HCT116 (cell line): ENCODE results near the gene NLRC5.

ENCODE experiments used
- CEBPB ChIP-seq: IDR thresholded peaks from 2 replicates; pipeline ENCODE4 v1.6.1; 2012; ENCODE audit warnings: low read depth
- CTCF ChIP-seq, 3 experiments: fragments of 200-600 bp in 1 of 3; sonication (generic) in 1 of 3; IDR thresholded peaks in 2 of 3; conservative IDR thresholded peaks in 1 of 3; 2 replicates each; pipeline ENCODE4 v1.5.1; 2012 to 2017; ENCODE audit warnings: low read depth in 2 of 3, low read length in 2 of 3, antibody characterized with exemption in 1 of 3, borderline replicate concordance in 1 of 3, control low read depth in 1 of 3, mild to moderate bottlenecking in 1 of 3, mixed read lengths in 1 of 3, mixed run types in 1 of 3, moderate library complexity in 1 of 3; ENCODE audit not compliant: insufficient read depth in 1 of 3
- EZH2phosphoT487 ChIP-seq: fragments of 200-600 bp; IDR thresholded peaks from 2 replicates; pipeline ENCODE4 v1.6.1; 2018; ENCODE audit warnings: antibody characterized with exemption, borderline replicate concordance
- JUND ChIP-seq: IDR thresholded peaks from 2 replicates; pipeline ENCODE4 v1.6.1; 2012
- POLR2A ChIP-seq: IDR thresholded peaks from 2 replicates; pipeline ENCODE4 v1.7.0; 2011; ENCODE audit warnings: borderline replicate concordance; ENCODE audit not compliant: insufficient read depth, insufficient read length; ENCODE audit errors: extremely low read depth
- REST ChIP-seq: IDR thresholded peaks from 2 replicates; pipeline ENCODE4 v1.6.1; 2012; ENCODE audit warnings: low read depth
- SP1 ChIP-seq: IDR thresholded peaks from 2 replicates; pipeline ENCODE4 v1.6.1; 2012; ENCODE audit warnings: low read depth
- SRF ChIP-seq: IDR thresholded peaks from 2 replicates; pipeline ENCODE4 v1.6.1; 2012; ENCODE audit warnings: low read depth
- ZNF274 ChIP-seq: fragments of 200-500 bp; sonication (Bioruptor generic); IDR thresholded peaks from 2 replicates; pipeline ENCODE4 v1.6.1; 2014; ENCODE audit warnings: mild to moderate bottlenecking, low read depth, low read length, inconsistent platforms

- TF ChIP-seq POLR2A, result no peak
- TF ChIP-seq CTCF (IDR thresholded peaks at IDR 0.05 in 2 of 3, conservative IDR thresholded peaks at IDR 0.05 in 1 of 3; ENCODE audit: borderline replicate concordance in 1 of 3, insufficient read depth in 1 of 3, low read depth in 2 of 3, low read length in 2 of 3), result no peak
- no peak for TF ChIP-seq CEBPB
- no peak for TF ChIP-seq JUND
- no peak for TF ChIP-seq ZNF274
- TF ChIP-seq SP1, result no peak
- no peak for TF ChIP-seq REST
- TF ChIP-seq EZH2phosphoT487, result no peak
- TF ChIP-seq SRF, result no peak
Observed at GRCh38 chr16:56981729-56982271, 7.6 kb upstream of the NLRC5 start.
